ENCODE data around the gene LMO2.

- no peak for TF ChIP-seq TAF1 (conservative IDR thresholded peaks at IDR 0.05)
- TF ChIP-seq, protein P1, sequence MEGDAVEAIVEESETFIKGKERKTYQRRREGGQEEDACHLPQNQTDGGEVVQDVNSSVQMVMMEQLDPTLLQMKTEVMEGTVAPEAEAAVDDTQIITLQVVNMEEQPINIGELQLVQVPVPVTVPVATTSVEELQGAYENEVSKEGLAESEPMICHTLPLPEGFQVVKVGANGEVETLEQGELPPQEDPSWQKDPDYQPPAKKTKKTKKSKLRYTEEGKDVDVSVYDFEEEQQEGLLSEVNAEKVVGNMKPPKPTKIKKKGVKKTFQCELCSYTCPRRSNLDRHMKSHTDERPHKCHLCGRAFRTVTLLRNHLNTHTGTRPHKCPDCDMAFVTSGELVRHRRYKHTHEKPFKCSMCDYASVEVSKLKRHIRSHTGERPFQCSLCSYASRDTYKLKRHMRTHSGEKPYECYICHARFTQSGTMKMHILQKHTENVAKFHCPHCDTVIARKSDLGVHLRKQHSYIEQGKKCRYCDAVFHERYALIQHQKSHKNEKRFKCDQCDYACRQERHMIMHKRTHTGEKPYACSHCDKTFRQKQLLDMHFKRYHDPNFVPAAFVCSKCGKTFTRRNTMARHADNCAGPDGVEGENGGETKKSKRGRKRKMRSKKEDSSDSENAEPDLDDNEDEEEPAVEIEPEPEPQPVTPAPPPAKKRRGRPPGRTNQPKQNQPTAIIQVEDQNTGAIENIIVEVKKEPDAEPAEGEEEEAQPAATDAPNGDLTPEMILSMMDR (IDR thresholded peaks at IDR 0.05; ENCODE audit: low read depth, low read length, missing input control), result no peak
Measured at GRCh38 chr11:33864479-33864878, 27.4 kb downstream of the LMO2 start.

Data from liver (tissue), 3 donors.